ENCODE data around the gene MYH9.
A peak's percentile ranks its signal among the peaks of the same experiment; 100 is the strongest.

The MYH9 gene

DNA sequence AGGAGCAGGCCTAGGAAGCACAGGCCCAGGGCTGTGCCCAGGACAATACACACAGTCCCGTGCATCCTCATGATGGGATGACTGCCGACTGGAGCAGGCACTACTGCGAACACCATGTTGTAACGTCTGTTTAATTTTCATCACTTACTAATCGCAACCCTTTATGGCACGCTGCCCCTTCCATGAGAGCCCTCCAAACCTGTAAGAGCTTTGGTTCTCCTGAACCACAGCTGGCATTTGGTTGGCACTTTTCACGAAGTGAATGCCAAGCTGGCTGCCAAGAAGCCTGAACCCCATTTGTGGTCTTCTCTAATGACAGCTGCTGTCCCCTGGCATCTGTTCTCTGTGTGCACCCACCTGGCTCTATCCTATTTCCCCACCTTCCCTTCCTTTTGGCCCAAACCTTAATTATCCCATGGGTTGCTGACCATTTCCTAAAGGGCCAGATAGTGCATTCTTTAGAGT lies 98.3 kb downstream of the MYH9 start:
- Histone ChIP-seq H3K4me1 (no peaks in the 10 kb centered on the region), H3K9me3 (ENCODE audit: control insufficient read depth, low read length) (no peaks in the 10 kb centered on the region), H3K27ac (no peak overlapping the region), H3K4me3 (ENCODE audit: low read depth, low read length) (no peak overlapping the region), H3K9ac (no peak overlapping the region), H3K36me3 (ENCODE audit: control insufficient read depth, insufficient read depth, low read length) (no peaks in the 10 kb centered on the region), H3K4me2 (ENCODE audit: low read length) (no peak overlapping the region), H3K79me2 (no peaks in the 10 kb centered on the region), H2AFZ (no peak overlapping the region), H3K27me3 (ENCODE audit: control insufficient read depth, insufficient read depth, low read length) (no peaks in the 10 kb centered on the region)
- TF ChIP-seq, protein P1, sequence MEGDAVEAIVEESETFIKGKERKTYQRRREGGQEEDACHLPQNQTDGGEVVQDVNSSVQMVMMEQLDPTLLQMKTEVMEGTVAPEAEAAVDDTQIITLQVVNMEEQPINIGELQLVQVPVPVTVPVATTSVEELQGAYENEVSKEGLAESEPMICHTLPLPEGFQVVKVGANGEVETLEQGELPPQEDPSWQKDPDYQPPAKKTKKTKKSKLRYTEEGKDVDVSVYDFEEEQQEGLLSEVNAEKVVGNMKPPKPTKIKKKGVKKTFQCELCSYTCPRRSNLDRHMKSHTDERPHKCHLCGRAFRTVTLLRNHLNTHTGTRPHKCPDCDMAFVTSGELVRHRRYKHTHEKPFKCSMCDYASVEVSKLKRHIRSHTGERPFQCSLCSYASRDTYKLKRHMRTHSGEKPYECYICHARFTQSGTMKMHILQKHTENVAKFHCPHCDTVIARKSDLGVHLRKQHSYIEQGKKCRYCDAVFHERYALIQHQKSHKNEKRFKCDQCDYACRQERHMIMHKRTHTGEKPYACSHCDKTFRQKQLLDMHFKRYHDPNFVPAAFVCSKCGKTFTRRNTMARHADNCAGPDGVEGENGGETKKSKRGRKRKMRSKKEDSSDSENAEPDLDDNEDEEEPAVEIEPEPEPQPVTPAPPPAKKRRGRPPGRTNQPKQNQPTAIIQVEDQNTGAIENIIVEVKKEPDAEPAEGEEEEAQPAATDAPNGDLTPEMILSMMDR (IDR thresholded peaks at IDR 0.05): no peak

DNA sequence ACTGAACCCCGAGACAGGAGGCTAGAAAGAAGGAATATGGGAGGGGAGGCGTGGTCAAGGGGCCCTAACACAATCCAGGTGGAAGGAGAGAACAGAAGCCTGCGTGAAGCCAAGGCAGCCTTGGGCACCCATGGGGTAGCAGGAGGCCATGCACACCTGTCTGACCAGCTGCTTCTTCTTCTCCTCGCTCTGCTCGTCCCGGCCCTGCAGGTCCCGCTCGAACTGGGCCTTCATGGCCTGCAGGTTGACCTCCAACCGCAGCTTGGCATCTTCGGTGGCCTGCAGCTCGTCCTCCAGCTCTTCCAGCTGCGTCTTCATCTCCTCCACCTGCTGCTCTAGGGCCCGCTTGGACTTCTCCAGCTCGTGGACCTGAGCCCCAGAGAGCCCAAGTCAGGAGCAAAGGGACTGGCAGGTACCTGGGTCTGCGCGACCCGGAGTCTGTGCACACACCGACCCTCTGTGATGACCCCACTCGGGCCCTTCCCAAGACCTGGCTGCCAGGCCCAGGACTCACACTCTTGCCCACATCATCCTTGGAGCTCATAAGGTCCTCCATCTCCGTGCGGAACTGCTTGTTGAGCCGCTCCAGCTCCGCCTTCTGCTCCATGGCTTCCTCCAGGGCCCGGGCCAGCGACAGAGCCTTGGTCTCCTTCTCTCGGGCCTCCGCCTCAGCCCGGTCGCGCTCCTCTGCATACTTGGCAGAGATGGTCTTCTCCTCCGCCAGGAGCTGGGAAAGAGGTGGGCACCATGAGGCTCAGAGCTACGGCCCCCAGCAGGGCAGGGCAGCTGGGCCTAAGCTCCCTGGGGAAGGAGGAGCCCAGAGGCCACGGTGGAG lies 99.0 kb downstream of the MYH9 start:
- Histone ChIP-seq H3K79me2 (no peaks in the 10 kb centered on the region), H3K36me3 (ENCODE audit: control insufficient read depth, insufficient read depth, low read length) (no peaks in the 10 kb centered on the region), H3K4me1 (no peaks in the 10 kb centered on the region), H3K27me3 (ENCODE audit: control insufficient read depth, insufficient read depth, low read length) (no peaks in the 10 kb centered on the region), H2AFZ (no peak overlapping the region), H3K27ac (no peak overlapping the region), H3K4me3 (ENCODE audit: low read depth, low read length) (no peak overlapping the region), H3K4me2 (ENCODE audit: low read length) (no peak overlapping the region), H3K9me3 (ENCODE audit: control insufficient read depth, low read length) (no peaks in the 10 kb centered on the region), H3K9ac (no peak overlapping the region)
- TF ChIP-seq, protein P1 (IDR thresholded peaks at IDR 0.05): no peak

DNA sequence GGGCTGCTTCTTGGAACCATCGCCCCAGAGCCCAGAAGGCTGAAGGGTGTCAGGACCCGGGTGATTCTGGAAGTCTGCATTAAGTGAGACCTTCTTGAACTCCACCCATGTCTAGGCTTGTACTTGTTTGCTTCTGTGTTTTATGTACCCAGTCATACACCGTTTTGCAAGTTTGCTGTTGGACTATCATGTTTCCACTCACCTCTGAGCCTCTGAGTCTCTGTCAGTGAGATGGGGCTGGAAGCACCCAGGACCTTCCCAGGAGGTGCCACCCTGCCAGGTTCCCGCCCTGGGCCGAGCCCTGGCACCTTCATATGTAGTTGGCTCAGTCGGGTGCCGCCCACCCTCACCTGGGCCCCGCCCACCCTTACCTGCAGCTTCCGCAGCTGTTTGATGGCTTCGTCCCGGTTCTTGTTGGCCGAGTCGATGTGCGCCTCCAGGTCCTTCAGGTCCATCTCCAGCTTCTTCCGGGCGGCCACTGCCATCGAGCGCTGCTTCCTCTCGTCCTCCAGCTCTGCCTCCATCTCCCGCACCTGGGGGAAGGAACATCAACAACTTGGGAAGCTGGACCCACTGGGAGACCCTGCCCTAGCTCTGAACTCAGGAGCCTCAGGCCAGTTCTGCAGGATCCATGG lies 99.8 kb downstream of the MYH9 start:
- Histone ChIP-seq H3K9me3 (ENCODE audit: control insufficient read depth, low read length) (no peaks in the 10 kb centered on the region), H3K4me3 (ENCODE audit: low read depth, low read length) (no peak overlapping the region), H3K36me3 (ENCODE audit: control insufficient read depth, insufficient read depth, low read length) (no peaks in the 10 kb centered on the region), H2AFZ (no peak overlapping the region), H3K4me2 (ENCODE audit: low read length) (no peak overlapping the region), H3K79me2 (no peaks in the 10 kb centered on the region), H3K4me1 (no peaks in the 10 kb centered on the region), H3K27ac (no peak overlapping the region), H3K27me3 (ENCODE audit: control insufficient read depth, insufficient read depth, low read length) (no peaks in the 10 kb centered on the region), H3K9ac (no peak overlapping the region)
- TF ChIP-seq, protein P1 (IDR thresholded peaks at IDR 0.05): no peak

DNA sequence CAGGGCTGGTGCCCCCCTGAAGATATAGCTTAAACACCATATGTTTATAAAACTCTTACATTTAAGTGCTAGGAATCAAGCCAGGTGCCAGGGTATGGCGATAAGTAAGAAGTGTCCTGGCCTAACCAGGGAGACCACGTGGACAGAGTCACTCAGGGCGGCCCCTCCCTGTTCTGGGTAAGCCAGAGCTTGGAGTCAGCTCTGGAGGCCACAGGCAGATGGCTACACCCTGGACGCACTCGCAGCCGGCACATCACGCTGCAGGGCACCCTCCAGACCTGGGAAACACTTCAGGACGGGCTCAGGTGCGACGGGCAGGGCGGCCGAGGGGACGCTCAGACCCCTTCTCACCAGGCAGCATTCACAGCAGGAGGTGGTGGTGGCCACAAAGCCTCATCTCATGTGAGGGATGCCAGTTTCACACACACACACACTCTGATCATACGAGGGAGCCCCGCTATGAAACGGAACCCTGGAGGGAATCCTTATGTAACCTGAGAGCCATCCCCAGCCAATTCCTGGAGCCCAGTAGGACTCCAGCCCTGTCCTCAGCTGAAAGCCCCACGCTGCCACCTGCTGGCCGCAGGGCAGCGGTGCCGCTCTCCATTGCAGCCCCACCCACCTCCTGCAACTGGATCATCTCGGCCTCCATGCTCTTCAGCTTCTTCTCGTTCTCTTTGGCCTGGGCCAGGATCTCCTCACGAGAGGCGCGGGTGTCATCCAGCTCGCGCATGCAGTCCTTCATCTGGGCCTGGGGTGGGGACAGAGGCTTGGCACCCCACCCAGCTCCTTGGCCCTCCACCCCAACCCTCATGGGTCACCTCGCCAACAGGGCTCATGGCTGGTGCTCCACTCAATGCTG lies 101.4 kb downstream of the MYH9 start:
- H3K36me3 ChIP-seq (ENCODE audit: control insufficient read depth, insufficient read depth, low read length): no peaks in the 10 kb centered on the region
- no peaks in the 10 kb centered on the region for H3K9me3 ChIP-seq (ENCODE audit: control insufficient read depth, low read length)
- H3K4me1 ChIP-seq: no peaks in the 10 kb centered on the region
- no peak overlapping the region for H2AFZ ChIP-seq
- TF ChIP-seq, protein P1 (IDR thresholded peaks at IDR 0.05): peak; percentile 85
- H3K4me2 ChIP-seq (ENCODE audit: low read length): no peak overlapping the region
- no peak overlapping the region for H3K4me3 ChIP-seq (ENCODE audit: low read depth, low read length)
- H3K27ac ChIP-seq: no peak overlapping the region
- H3K9ac ChIP-seq: no peak overlapping the region
- no peaks in the 10 kb centered on the region for H3K79me2 ChIP-seq
- no peaks in the 10 kb centered on the region for H3K27me3 ChIP-seq (ENCODE audit: control insufficient read depth, insufficient read depth, low read length)

All from parathyroid adenoma (tissue), 2 donors.